Fibroblast of the aortic adventitia (primary cell): ENCODE measurements around the gene VWA8. TPM values are rescaled to one million over a fixed set of nuclear protein-coding genes. Genes with fewer than 3 reads are reported as not detected.
"Not testable (repeated sequence)": the region's sequence is repeated elsewhere in the genome, so short reads cannot be mapped to it uniquely, and the experiment has no call there.

Experiments
- DNase-seq: peaks from one replicate; pipeline ENCODE4 v3.0.0-alpha.2; 2010; ENCODE audit warnings: low read depth
- H3K4me3 ChIP-seq: 2 replicates; pipeline ENCODE4 v1.5.1; 2011; ENCODE audit warnings: low read depth, mild to moderate bottlenecking, control low read depth, low read length, moderate library complexity
- CTCF ChIP-seq: IDR thresholded peaks from 2 replicates; pipeline ENCODE4 v1.5.1; 2011; ENCODE audit warnings: mild to moderate bottlenecking, low read length, control low read depth, inconsistent platforms; ENCODE audit not compliant: insufficient read depth
- total RNA-seq: library from RNA; depleted of rRNA; stranded (reverse); fragments of >200 nt; gene quantifications from 2 replicates; pipeline ENCODE4 v1.2.3, GENCODE V29; 2012; ENCODE audit warnings: low replicate concordance

Gene VWA8
- total RNA-seq, 1 donor = 27.2 TPM

GRCh38 chr13:41934994-41935393 lies 25.9 kb downstream of the VWA8 start:
- TF ChIP-seq CTCF = no peak
- H3K4me3 ChIP-seq = no peak overlapping the region

GRCh38 chr13:41934120-41934519 lies 26.8 kb downstream of the VWA8 start:
- DNase-seq = no peak
- no peak overlapping the region for H3K4me3 ChIP-seq
- TF ChIP-seq CTCF = no peak

More at GRCh38 chr13:41934994-41935393, 25.9 kb downstream of the VWA8 start:
- DNase-seq = no peak

DNA sequence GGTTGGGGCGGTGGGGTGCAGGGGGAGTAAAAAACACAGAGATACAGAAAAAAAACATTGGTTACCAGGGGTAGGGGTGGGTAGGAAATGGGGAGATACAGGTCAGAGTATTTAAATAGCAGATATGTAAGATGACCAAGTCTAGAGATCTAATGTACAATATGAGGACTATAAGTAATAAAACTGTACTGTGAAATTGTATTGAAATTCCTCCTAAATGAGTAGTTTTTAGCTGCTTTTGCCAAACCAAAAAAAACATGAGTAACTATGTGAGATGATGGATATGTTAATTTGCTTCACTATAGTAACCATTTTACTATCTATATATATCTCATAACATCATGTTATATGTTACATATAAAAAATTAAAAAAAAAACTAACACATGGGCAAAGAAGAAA lies 29.6 kb downstream of the VWA8 start:
- peak; percentile 57 for DNase-seq
- no peak for TF ChIP-seq CTCF
- H3K4me3 ChIP-seq = no peak overlapping the region

- TF ChIP-seq CTCF = no peak
- DNase-seq = no peak
- no peak overlapping the region for H3K4me3 ChIP-seq
Observed at GRCh38 chr13:41930154-41930553, 30.8 kb downstream of the VWA8 start.

GRCh38 chr13:41928323-41928722 lies 32.6 kb downstream of the VWA8 start:
- no peak for TF ChIP-seq CTCF
- DNase-seq = peak; percentile 41
- H3K4me3 ChIP-seq = no peak overlapping the region

DNA sequence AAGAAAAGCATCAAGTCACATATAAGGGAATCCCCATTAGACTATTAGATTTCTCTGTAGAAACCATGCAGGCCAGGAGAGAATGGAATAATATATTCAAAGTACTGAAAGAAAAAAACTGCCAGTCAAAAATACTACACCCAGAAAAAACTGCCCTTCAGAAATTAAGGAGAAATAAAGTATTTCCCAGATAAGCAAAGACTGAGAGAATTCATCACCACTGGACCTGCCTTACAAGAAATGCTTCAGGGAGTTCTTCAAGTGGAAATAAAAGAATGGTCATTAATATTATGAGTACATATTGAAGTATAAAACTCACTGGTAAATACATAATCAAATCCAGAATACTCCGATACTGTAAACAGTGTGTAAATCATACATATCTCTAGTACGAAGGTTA lies 35.9 kb downstream of the VWA8 start:
- no peak for DNase-seq
- no peak overlapping the region for H3K4me3 ChIP-seq
- no peak for TF ChIP-seq CTCF

DNA sequence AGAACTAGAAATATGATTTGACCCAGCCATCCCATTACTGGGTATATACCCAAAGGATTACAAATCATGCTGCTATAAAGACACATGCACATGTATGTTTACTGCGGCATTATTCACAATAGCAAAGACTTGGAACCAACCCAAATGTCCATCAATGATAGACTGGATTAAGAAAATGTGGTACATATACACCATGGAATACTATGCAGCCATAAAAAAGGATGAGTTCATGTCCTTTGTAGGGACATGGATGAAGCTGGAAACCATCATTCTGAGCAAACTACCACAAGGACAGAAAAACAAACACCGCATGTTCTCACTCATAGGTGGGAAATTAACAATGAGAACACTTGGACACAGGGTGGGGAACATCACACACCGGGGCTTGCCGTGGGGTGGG lies 38.0 kb downstream of the VWA8 start:
- not testable (repeated sequence) for DNase-seq, H3K4me3 ChIP-seq
